Measurements from ENCODE around the gene BICC1.

Gene BICC1

GRCh38 chr10:58743466-58744115 lies 230.9 kb downstream of the BICC1 start:
- no peak for DNase-seq (ENCODE audit: low spot score)

GRCh38 chr10:58746474-58747185 lies 234.0 kb downstream of the BICC1 start:
- DNase-seq (ENCODE audit: low spot score): no peak

GRCh38 chr10:58747687-58748086 lies 235.0 kb downstream of the BICC1 start:
- DNase-seq (ENCODE audit: low spot score): no peak

- DNase-seq (ENCODE audit: low spot score): no peak
These were observed 240.0 kb downstream of the BICC1 start for GRCh38 chr10:58752665-58753064.

- DNase-seq (ENCODE audit: low spot score): no peak
These were observed 240.8 kb downstream of the BICC1 start for GRCh38 chr10:58753425-58753824.

- no peak for DNase-seq (ENCODE audit: low spot score)
These were observed 242.0 kb downstream of the BICC1 start for GRCh38 chr10:58754469-58755339.

GRCh38 chr10:58755340-58755610 lies 242.6 kb downstream of the BICC1 start:
- DNase-seq (ENCODE audit: low spot score): no peak

GRCh38 chr10:58755677-58756076 lies 243.0 kb downstream of the BICC1 start:
- no peak for DNase-seq (ENCODE audit: low spot score)

GRCh38 chr10:58756130-58756719 lies 243.6 kb downstream of the BICC1 start:
- DNase-seq (ENCODE audit: low spot score): no peak

GRCh38 chr10:58757352-58758065 lies 244.8 kb downstream of the BICC1 start:
- DNase-seq (ENCODE audit: low spot score): no peak

GRCh38 chr10:58758321-58758720 lies 245.6 kb downstream of the BICC1 start:
- DNase-seq (ENCODE audit: low spot score): no peak

GRCh38 chr10:58764087-58764747 lies 251.5 kb downstream of the BICC1 start:
- no peak for DNase-seq (ENCODE audit: low spot score)

GRCh38 chr10:58765910-58766309 lies 253.2 kb downstream of the BICC1 start:
- no peak for DNase-seq (ENCODE audit: low spot score)

GRCh38 chr10:58767652-58768051 lies 255.0 kb downstream of the BICC1 start:
- DNase-seq (ENCODE audit: low spot score): no peak

GRCh38 chr10:58771863-58772262 lies 259.2 kb downstream of the BICC1 start:
- DNase-seq (ENCODE audit: low spot score): no peak

- no peak for DNase-seq (ENCODE audit: low spot score)
These were observed 260.1 kb downstream of the BICC1 start for GRCh38 chr10:58772758-58773157.

GRCh38 chr10:58773341-58773740 lies 260.7 kb downstream of the BICC1 start:
- no peak for DNase-seq (ENCODE audit: low spot score)

GRCh38 chr10:58773944-58774343 lies 261.3 kb downstream of the BICC1 start:
- no peak for DNase-seq (ENCODE audit: low spot score)

GRCh38 chr10:58775960-58776567 lies 263.4 kb downstream of the BICC1 start:
- peak; percentile 2 for DNase-seq (ENCODE audit: low spot score)

GRCh38 chr10:58776568-58777318 lies 264.1 kb downstream of the BICC1 start:
- no peak for DNase-seq (ENCODE audit: low spot score)

All from RKO (cell line).